RPMI7951 (cell line): Measurements from ENCODE around the gene PIK3R4. TPM values are rescaled to one million over a fixed set of nuclear protein-coding genes. Genes with fewer than 3 reads are reported as not detected.
A peak's percentile ranks its signal among the peaks of the same experiment; 100 is the strongest.

ENCODE experiments used
- DNase-seq: peaks from one replicate; pipeline ENCODE4 v3.0.0-alpha.2; 2012; ENCODE audit warnings: low read depth
- total RNA-seq: library from RNA; depleted of rRNA; stranded (reverse); fragments of >200 nt; shearing (Covaris generic); gene quantifications from 2 replicates; pipeline ENCODE4 v1.2.3, GENCODE V29; 2014; rRNA removed

PIK3R4 gene
- total RNA-seq, result 42.4 and 56.1 TPM in 2 replicates

- DNase-seq, result peak; percentile 98
Measured at GRCh38 chr3:130746246-130747039, at the start of gene PIK3R4. Gene PIK3R4, minus strand, starts transcription at chr3:130746829. Its CDS starts 1,611 bp downstream, at chr3:130745218.

DNA sequence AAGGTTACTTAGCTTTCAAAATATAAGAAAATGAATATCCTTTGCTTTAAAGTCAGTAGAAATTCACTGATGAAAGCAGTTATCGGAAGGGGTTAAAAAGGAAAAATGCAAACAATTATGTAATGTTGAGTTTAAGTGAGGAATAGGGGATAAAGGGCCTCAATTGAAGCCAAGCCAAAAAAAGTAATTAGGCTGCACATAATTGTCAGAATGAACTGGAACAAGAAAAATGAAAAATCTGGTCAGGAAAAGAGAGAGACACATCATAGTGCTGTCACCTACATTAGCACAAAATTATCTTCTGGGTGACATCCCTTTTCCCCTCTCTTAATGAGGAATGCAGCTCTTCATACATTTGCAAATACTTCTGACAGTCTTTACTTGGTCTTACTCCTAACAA lies 48.8 kb upstream of the PIK3R4 start:
- DNase-seq, result no peak

DNA sequence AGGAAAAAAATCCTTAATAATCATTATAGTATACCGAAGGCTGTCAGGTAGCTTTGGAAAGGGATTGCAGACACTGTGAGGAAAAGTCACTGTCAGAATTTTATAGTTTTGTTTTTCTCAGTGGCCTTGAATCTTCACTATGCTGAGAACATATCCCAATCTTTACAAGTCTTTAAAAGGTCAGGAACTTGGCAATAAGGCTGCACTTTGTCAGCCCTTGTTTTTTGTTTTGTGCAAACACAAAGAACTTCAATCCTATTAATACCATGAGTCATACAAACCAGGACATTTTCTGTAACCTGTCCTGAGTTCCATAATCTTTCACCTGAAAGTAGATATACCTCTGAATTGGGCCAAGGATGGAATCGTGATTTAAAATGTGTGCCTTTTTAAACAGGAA lies 45.6 kb upstream of the PIK3R4 start:
- no peak for DNase-seq

- no peak for DNase-seq
Measured at GRCh38 chr3:130789782-130790322, 43.2 kb upstream of the PIK3R4 start.

DNA sequence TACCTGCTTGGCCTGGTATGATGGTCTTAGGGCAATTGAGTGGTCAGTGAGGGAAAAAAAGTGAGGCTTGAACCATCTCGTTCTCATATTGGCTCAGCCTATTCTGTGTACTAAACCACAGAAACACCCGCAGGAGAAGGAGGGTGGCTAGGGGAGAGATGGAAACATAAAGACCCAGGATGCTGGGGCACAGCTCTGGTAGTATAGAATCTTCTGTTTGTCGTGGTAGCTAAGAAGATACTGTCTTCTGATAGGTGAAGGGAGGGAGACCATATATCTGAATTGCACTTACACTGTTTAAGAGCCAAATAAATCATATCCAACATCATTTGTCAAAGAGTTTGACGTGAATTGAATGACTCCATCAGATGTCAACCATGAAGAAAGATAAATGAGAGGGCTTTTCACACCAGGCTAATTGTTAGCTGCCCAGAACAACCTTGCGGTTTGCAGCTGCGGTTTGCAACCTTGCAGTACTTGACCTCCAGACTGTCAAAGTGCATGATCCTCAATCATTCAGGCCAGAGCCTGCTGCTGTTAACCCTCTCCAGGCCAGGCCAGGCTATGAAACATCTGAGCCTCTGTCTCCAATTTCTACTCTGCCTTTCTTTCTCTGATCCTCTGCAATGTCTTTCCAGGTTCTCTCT lies 40.9 kb upstream of the PIK3R4 start:
- no peak for DNase-seq

DNA sequence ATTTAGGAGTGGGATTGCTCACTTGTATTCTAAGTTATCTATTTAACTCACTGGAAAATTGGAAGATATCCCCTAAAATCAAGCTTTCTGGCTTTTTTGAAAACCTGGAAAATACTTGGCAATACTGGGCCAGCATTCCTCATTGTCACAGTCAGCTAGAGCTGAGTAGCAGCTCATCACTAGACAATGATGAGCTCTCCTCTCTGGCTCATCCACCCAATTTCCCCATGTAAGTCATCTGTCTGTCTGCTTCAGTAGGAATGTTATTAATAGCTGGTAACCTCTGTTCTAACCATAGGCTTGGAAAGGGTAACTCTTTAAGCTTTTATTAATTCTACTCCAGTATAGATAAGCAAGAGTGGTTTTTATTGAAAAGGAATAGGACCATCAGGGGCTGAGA lies 39.7 kb upstream of the PIK3R4 start:
- no peak for DNase-seq

GRCh38 chr3:130783629-130784028 lies 37.0 kb upstream of the PIK3R4 start:
- DNase-seq, result peak; percentile 57

DNA sequence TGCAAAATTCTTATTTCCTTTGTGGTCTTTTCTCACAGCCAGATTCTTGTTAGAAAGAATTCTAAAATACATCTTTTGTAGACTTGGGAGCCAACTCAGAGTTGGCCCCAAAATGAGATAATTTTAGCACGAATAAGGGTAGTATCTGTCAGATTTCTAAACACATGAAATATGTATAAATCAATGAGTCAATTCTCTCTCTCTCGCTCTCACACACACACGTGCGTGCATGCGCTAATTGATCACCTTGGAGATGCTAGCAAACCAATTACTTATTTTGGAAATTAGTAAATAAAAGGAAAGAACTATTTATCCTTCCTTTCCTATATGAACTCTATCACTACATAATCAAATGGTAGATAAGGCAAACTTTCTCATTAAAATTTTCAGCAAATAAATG lies 32.9 kb upstream of the PIK3R4 start:
- no peak for DNase-seq

DNA sequence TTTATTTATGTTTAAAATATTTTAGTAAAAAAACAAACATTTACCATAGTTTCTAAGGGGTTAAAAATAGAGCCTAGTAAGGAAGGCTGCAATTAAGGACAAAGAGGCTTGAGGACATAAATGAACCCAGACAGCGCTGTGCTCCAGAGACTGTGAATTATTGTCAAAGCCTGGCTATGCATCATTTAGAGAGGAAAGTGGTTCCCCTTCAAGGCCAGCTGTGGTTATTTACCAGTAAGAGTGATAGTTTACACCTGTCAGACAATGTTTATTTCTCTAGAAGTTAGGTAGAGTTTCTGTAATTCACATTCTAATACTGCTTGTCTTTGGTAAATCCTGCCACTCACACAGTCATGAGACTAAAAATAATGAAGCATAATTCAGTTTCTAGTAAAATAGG lies 32.4 kb upstream of the PIK3R4 start:
- no peak for DNase-seq

- peak; percentile 54 for DNase-seq
Measured at GRCh38 chr3:130773366-130773765, 26.7 kb upstream of the PIK3R4 start.

DNA sequence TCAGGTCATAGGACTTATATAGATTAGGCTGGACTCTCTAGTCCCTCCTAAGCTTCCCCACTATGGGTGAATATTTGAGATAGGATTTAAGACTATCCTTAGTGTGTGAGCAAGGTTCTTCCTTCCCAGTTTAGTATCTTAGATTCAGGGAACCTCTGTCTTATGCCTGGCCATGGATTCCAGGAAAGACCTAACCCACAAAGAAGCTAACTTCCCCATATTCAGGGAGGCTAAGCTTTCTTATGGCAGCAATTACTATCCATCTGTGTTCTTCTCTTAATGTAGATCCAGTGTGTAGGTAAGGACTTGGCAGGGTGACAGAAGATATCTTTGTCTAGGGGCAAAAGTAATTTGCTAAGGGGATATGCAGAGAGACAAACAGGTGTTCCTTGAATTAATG lies 25.5 kb upstream of the PIK3R4 start:
- no peak for DNase-seq

DNA sequence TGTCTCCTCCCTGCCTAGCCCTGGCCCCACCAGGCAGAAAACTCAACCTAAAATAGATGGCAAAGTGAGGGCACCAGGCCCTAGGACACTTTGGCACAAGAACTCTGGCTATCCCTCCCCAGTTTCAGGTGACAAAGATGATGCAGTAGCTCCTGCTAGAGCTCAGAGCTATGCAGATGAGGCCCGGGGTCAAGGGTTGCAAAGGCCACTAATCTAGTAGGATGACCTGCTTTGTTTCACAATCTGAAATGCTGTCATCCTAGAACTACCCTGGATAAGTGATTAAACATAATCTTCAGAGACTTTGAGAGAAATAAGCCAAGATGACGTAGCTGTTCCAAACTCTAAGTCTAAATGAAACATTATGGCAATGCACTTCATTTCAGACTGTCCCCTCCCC lies 24.0 kb upstream of the PIK3R4 start:
- no peak for DNase-seq

- DNase-seq, result no peak
Measured at GRCh38 chr3:130761730-130762311, 15.2 kb upstream of the PIK3R4 start.

- DNase-seq, result peak; percentile 67
Measured at GRCh38 chr3:130760922-130761321, 14.3 kb upstream of the PIK3R4 start.

GRCh38 chr3:130759692-130760338 lies 13.2 kb upstream of the PIK3R4 start:
- DNase-seq, result peak; percentile 68

GRCh38 chr3:130758624-130759369 lies 12.2 kb upstream of the PIK3R4 start:
- DNase-seq, result no peak

DNA sequence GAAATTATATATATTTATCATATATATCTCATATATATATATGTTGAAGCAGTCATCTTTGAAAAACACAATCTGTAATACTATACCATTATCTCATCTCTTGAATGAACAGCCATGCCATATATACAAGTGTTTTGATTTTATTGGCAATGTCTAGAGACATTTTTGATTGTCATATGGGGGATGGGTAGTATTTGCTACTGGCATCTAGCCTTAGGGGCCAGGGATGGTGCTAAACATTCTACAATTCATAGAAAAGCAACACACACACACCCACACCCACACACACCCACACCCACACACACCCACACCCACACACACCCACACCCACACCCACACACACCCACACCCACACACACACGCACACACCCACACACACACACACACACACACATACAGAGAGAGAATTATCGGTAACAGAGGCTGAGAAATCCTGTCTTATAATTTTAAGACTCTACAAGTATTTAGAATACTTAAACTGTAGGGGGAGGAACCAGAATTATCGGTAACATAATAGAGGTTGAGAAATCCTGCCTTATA lies 11.1 kb upstream of the PIK3R4 start:
- DNase-seq, result no peak

GRCh38 chr3:130755666-130756065 lies 9.0 kb upstream of the PIK3R4 start:
- DNase-seq, result no peak

DNA sequence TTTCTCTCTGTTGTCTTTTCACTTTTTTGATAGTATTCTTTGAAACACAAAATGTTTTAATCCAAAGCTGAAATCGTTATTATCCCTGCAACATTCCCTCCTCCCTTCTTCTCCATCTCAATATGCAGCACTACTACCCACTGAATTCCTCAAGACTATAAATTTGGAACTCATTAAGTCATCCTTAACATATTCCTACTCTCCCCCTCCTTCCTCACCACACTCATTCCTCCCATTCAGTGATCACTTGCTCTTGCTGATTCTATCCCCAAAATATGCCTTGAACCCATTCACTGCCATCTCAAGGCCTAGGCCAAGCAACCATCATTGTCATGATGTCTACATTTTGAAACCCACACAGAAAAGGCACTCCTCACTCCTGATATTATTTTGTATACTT lies 2.4 kb upstream of the PIK3R4 start:
- DNase-seq, result peak; percentile 12

DNA sequence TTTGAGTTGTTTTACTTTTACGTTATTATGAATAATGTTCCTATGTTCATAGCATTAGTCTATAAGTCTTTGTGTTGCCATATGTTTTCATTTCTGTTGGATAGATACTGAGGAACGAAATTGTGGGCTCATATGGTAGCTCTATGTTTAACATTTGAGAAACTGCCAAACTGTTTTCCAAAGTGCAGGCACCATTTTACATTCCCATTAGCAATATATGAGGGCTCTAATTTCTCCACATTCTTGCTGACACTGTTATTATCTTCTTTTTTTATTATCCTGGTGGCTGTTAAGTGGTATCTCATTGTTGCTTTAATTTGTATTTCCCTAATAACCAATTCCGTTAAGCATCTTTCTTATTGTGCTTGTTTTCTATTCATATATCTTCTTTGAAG lies 1.8 kb upstream of the PIK3R4 start:
- peak; percentile 4 for DNase-seq

GRCh38 chr3:130743354-130743753 lies 3.3 kb downstream of the PIK3R4 start:
- no peak for DNase-seq
